H1 (cell line): ENCODE results near the gene FOXL3. TPM values are rescaled to one million over a fixed set of nuclear protein-coding genes. Genes with fewer than 3 reads are reported as not detected.

ENCODE experiments used
- CTCF ChIA-PET: fragments of 300-600 bp; sonication (Branson Sonifier 250); formaldehyde crosslinking; loops from one replicate; lab custom pipeline; 2021; ENCODE audit not compliant: partially characterized antibody; lab: Charles Lee
- POLR2A ChIA-PET: fragments of 300-600 bp; sonication (Branson Sonifier 250); formaldehyde crosslinking; loops from one replicate; lab custom pipeline; 2021; ENCODE audit warnings: inconsistent platforms; ENCODE audit not compliant: partially characterized antibody; lab: Charles Lee
- DNase-seq, 2 experiments: peaks; one replicate each; pipeline versions ENCODE4 v3.0.0 to v3.0.0-alpha.2; 2010 to 2022; ENCODE audit warnings: low spot score in 2 of 2, low read depth in 1 of 2, mixed read lengths in 1 of 2
- FAIRE-seq: peaks from 2 replicates; lab custom pipeline; 2011; peaks lifted over from hg19 to GRCh38; lab: Jason Lieb, UNC
- H2AFZ ChIP-seq: 2 replicates; pipeline ENCODE4 v1.8.1; 2012; ENCODE audit warnings: low read length, inconsistent platforms
- H2AK5ac ChIP-seq: 2 replicates; pipeline ENCODE4 v1.6.1; 2013; ENCODE audit warnings: low read depth, low read length
- H2BK120ac ChIP-seq: replicated peaks from 2 replicates; pipeline ENCODE3; 2013; ENCODE audit warnings: low read depth, low read length, inconsistent platforms
- H2BK12ac ChIP-seq: 2 replicates; pipeline ENCODE4 v1.6.1; 2013; ENCODE audit warnings: low read depth, low read length
- H2BK15ac ChIP-seq: 2 replicates; pipeline ENCODE4 v1.6.1; 2013; ENCODE audit warnings: low read length
- H2BK20ac ChIP-seq: 2 replicates; pipeline ENCODE4 v1.6.1; 2013; ENCODE audit warnings: low read length
- H2BK5ac ChIP-seq: 2 replicates; pipeline ENCODE4 v1.6.1; 2013; ENCODE audit warnings: low read depth, low read length
- H3K14ac ChIP-seq: 2 replicates; pipeline ENCODE4 v1.6.1; 2013; ENCODE audit warnings: inconsistent platforms; ENCODE audit not compliant: insufficient read length
- H3K18ac ChIP-seq: 2 replicates; pipeline ENCODE4 v1.6.1; 2013; ENCODE audit warnings: low read length; ENCODE audit errors: extremely low read depth
- H3K23ac ChIP-seq: 2 replicates; pipeline ENCODE4 v1.6.1; 2013; ENCODE audit warnings: inconsistent platforms; ENCODE audit not compliant: insufficient read length
- H3K23me2 ChIP-seq: 2 replicates; pipeline ENCODE4 v1.6.1; 2013; ENCODE audit warnings: low read depth, low read length
- H3K27ac ChIP-seq: 2 replicates; pipeline ENCODE4 v1.6.1; 2011; ENCODE audit warnings: low read depth, low read length, inconsistent platforms
- H3K27me3 ChIP-seq, 4 experiments: replicated peaks in 1 of 4; 1 replicate in 1 of 4; 2 replicates in 3 of 4; pipeline versions ENCODE4 v1.6.1 to v1.8.1; 2011 to 2013; ENCODE audit warnings: low read length in 3 of 4, mild to moderate bottlenecking in 3 of 4, inconsistent platforms in 2 of 4, mixed read lengths in 2 of 4, moderate library complexity in 1 of 4; ENCODE audit not compliant: control insufficient read depth in 3 of 4, insufficient read depth in 3 of 4; ENCODE audit errors: extremely low read depth in 1 of 4
- H3K36me3 ChIP-seq, 4 experiments: 2 replicates each; pipeline versions ENCODE4 v1.6.1 to v1.8.1; 2011 to 2013; ENCODE audit warnings: mild to moderate bottlenecking in 4 of 4, low read length in 3 of 4, moderate library complexity in 2 of 4, control low read depth in 1 of 4, inconsistent platforms in 1 of 4; ENCODE audit not compliant: insufficient read depth in 4 of 4, control insufficient read depth in 2 of 4
- H3K4ac ChIP-seq: replicated peaks from 2 replicates; pipeline ENCODE3; 2013; ENCODE audit warnings: low read length, low read depth, mixed read lengths, inconsistent platforms; ENCODE audit not compliant: insufficient read length
- H3K4me1 ChIP-seq, 4 experiments: replicated peaks in 1 of 4; 1 replicate in 1 of 4; 2 replicates in 3 of 4; pipeline versions ENCODE4 v1.6.1 to v1.8.1; 2011 to 2013; ENCODE audit warnings: low read length in 3 of 4, inconsistent platforms in 2 of 4, mixed read lengths in 1 of 4; ENCODE audit not compliant: insufficient read depth in 4 of 4, control insufficient read depth in 3 of 4
- H3K4me2 ChIP-seq, 2 experiments: 2 replicates each; pipeline versions ENCODE4 v1.6.1 to v1.8.1; 2011 to 2013; ENCODE audit warnings: low read depth in 2 of 2, low read length in 2 of 2, control low read depth in 1 of 2, inconsistent platforms in 1 of 2, mild to moderate bottlenecking in 1 of 2; ENCODE audit not compliant: insufficient read depth in 1 of 2
- H3K4me3 ChIP-seq, 4 experiments: fragments of 200-600, 300-600 bp in 1 of 4; sonication (generic), shearing (Covaris generic), sonication (Bioruptor Twin) in 1 of 4; 2 replicates each; pipeline versions ENCODE4 v1.5.1 to v1.8.1; 2011 to 2016; ENCODE audit warnings: low read length in 4 of 4, low read depth in 3 of 4, control low read depth in 2 of 4, inconsistent platforms in 2 of 4, mild to moderate bottlenecking in 2 of 4, mixed read lengths in 1 of 4, moderate library complexity in 1 of 4; ENCODE audit not compliant: insufficient read depth in 2 of 4; ENCODE audit errors: extremely low read depth in 1 of 4
- H3K56ac ChIP-seq: replicated peaks from 2 replicates; pipeline ENCODE3; 2013; ENCODE audit warnings: low read depth, mild to moderate bottlenecking, mixed read lengths, low read length, inconsistent platforms; ENCODE audit not compliant: insufficient read length
- H3K79me1 ChIP-seq: 2 replicates; pipeline ENCODE4 v1.6.1; 2013; ENCODE audit warnings: low read depth, low read length, control low read depth
- H3K79me2 ChIP-seq, 2 experiments: 2 replicates each; pipeline versions ENCODE4 v1.6.1 to v1.8.1; 2012 to 2013; ENCODE audit warnings: low read length in 2 of 2, mild to moderate bottlenecking in 2 of 2, inconsistent platforms in 1 of 2; ENCODE audit not compliant: insufficient read depth in 2 of 2, control insufficient read depth in 1 of 2
- H3K9ac ChIP-seq, 4 experiments: replicated peaks in 1 of 4; 1 replicate in 1 of 4; 2 replicates in 3 of 4; pipeline versions ENCODE4 v1.6.1 to v1.8.1; 2011 to 2013; ENCODE audit warnings: low read depth in 3 of 4, low read length in 3 of 4, control low read depth in 2 of 4, mild to moderate bottlenecking in 2 of 4, moderate library complexity in 2 of 4, inconsistent platforms in 1 of 4; ENCODE audit errors: extremely low read depth in 1 of 4
- H3K9me3 ChIP-seq, 2 experiments: 2 replicates each; pipeline versions ENCODE4 v1.6.1 to v1.8.1; 2012 to 2013; ENCODE audit warnings: mild to moderate bottlenecking in 2 of 2, moderate library complexity in 2 of 2, control low read depth in 1 of 2, inconsistent platforms in 1 of 2, low read depth in 1 of 2, low read length in 1 of 2, mixed read lengths in 1 of 2; ENCODE audit not compliant: insufficient read depth in 2 of 2
- H4K20me1 ChIP-seq, 2 experiments: replicated peaks in 1 of 2; 2 replicates each; pipeline versions ENCODE3 to v1.8.1; 2011 to 2013; ENCODE audit warnings: inconsistent platforms in 2 of 2, low read length in 2 of 2, mild to moderate bottlenecking in 1 of 2; ENCODE audit not compliant: insufficient read depth in 2 of 2, control insufficient read depth in 1 of 2
- H4K5ac ChIP-seq: 2 replicates; pipeline ENCODE4 v1.6.1; 2013; ENCODE audit warnings: low read length, low read depth, mixed read lengths, inconsistent platforms; ENCODE audit not compliant: insufficient read length
- H4K8ac ChIP-seq: 2 replicates; pipeline ENCODE4 v1.8.0; 2013; ENCODE audit warnings: mild to moderate bottlenecking, moderate library complexity, low read length, inconsistent platforms; ENCODE audit not compliant: insufficient read depth; ENCODE audit errors: extremely low read depth
- H4K91ac ChIP-seq: replicated peaks from 2 replicates; pipeline ENCODE3; 2013; ENCODE audit warnings: low read length, mixed read lengths, inconsistent platforms; ENCODE audit not compliant: insufficient read length
- ASH2L ChIP-seq: fragments of 200-600, 300-600 bp; sonication (generic); IDR thresholded peaks from one replicate; pipeline ENCODE4 v1.7.1; 2017; ENCODE audit warnings: low read length
- CTBP2 ChIP-seq: IDR thresholded peaks from 2 replicates; pipeline ENCODE4 v1.7.0; 2011; ENCODE audit warnings: borderline replicate concordance, mild to moderate bottlenecking, moderate library complexity, mixed read lengths, low read length; ENCODE audit not compliant: insufficient read depth, insufficient read length
- POLR2AphosphoS5 ChIP-seq: IDR thresholded peaks from 2 replicates; pipeline ENCODE4 v1.6.1; 2011; ENCODE audit warnings: low read depth, low read length
- RAD21 ChIP-seq, 2 experiments: IDR thresholded peaks in 1 of 2; conservative IDR thresholded peaks in 1 of 2; 2 replicates each; pipeline ENCODE4 v1.6.1; 2011; ENCODE audit warnings: low read depth in 2 of 2, low read length in 2 of 2, improper control_type of control experiment in 1 of 2, inconsistent platforms in 1 of 2, mild to moderate bottlenecking in 1 of 2, moderate library complexity in 1 of 2
- RFX5 ChIP-seq: IDR thresholded peaks from 2 replicates; pipeline ENCODE4 v1.6.1; 2011; ENCODE audit warnings: low read depth, low read length, improper control_type of control experiment, borderline replicate concordance
- SAP30 ChIP-seq: fragments of 300-600 bp; sonication (generic); IDR thresholded peaks from 2 replicates; pipeline ENCODE4 v1.7.1; 2012; ENCODE audit warnings: low read length, moderate library complexity, mild to moderate bottlenecking, inconsistent platforms; ENCODE audit not compliant: insufficient read depth, insufficient replicate concordance
- SIN3A ChIP-seq, 2 experiments: IDR thresholded peaks in 1 of 2; conservative IDR thresholded peaks in 1 of 2; 2 replicates each; pipeline ENCODE4 v1.6.1; 2011 to 2012; ENCODE audit warnings: low read length in 2 of 2, improper control_type of control experiment in 1 of 2, low read depth in 1 of 2, mild to moderate bottlenecking in 1 of 2
- SRF ChIP-seq: IDR thresholded peaks from 2 replicates; pipeline ENCODE4 v1.6.1; 2011; ENCODE audit warnings: mild to moderate bottlenecking, low read depth, low read length, moderate library complexity
- TEAD4 ChIP-seq: IDR thresholded peaks from 2 replicates; pipeline ENCODE4 v1.6.1; 2012; ENCODE audit warnings: low read depth, low read length, inconsistent platforms, mixed read lengths
- WGBS, 2 experiments: shearing (Covaris generic) in 1 of 2; methylation state at CpG; one replicate each; pipeline versions ENCODE4 v1.1.6 to v1.1.7; 2013 to 2015; ENCODE audit warnings: low lambda C conversion rate in 2 of 2, mixed read lengths in 2 of 2, inconsistent platforms in 1 of 2, low coverage in 1 of 2, missing lambda C conversion rate in 1 of 2; ENCODE audit not compliant: insufficient replicate concordance in 2 of 2, insufficient coverage in 1 of 2, insufficient read length in 1 of 2; ENCODE audit errors: extremely low coverage in 1 of 2, missing lambda C conversion rate in 1 of 2; 5-methylcytosine and 5-hydroxymethylcytosine counted together
- polyA plus RNA-seq, 7 experiments: library from polyadenylated mRNA; depleted of rRNA in 3 of 7; stranded (reverse) in 5 of 7; unstranded in 2 of 7; fragments of >200 nt in 5 of 7; fragments of 200-250 nt in 2 of 7; gene quantifications; 1 replicate in 5 of 7; 2 replicates in 1 of 7; 4 replicates in 1 of 7; pipeline versions ENCODE4 v1.2.1 to v1.2.3, GENCODE V29; 2011 to 2013; ENCODE audit warnings: missing spikeins in 2 of 7, mixed read lengths in 2 of 7
- total RNA-seq: library from RNA; stranded (reverse); fragmentation: NEBNext Ultra II Directional; extraction: Animal tissue kit (Norgen Biotek cat#: 25700); gene quantifications from 2 replicates; pipeline ENCODE4 v1.2.1, GENCODE V29; 2021

FOXL3 gene
- total and polyA plus RNA-seq, 2 of the 8 experiments (the other 6 are each of a cell fraction or from before 2014, with no cell fraction given) = not detected

GRCh38 chr7:317643-318405 is 27.9 kb downstream of the FOXL3 start:
- FAIRE-seq (no peak), DNase-seq (no peak)
- Histone ChIP-seq H3K23me2 (no peaks in the 10 kb centered on the region; the same call in 1 of the 2 replicates), H4K5ac (no peak overlapping the region), H3K27me3 (peaks cover 0 to 2% (median under 1%) of the 10 kb centered on the region in 4 experiments; a peak in 1 of 7 replicates), H3K18ac (no peak overlapping the region), H2AK5ac (no peak overlapping the region), H4K91ac (no peak overlapping the region), H3K36me3 (no peaks in the 10 kb centered on the region), H3K27ac (no peak overlapping the region), H4K20me1 (no peaks in the 10 kb centered on the region), H2BK20ac (no peak overlapping the region), H3K14ac (no peak overlapping the region), H2AFZ (no peak overlapping the region), H3K4me1 (peaks cover 0 to 6% (median 1%) of the 10 kb centered on the region in 4 experiments; a peak in 4 of 7 replicates), H4K8ac (no peak overlapping the region), H3K56ac (no peak overlapping the region), H3K4me2 (no peak overlapping the region), H3K79me2 (no peaks in the 10 kb centered on the region), H3K23ac (no peak overlapping the region), H2BK12ac (no peak overlapping the region), H2BK120ac (no peak overlapping the region), H3K9me3 (peaks cover 0 to 2% of the 10 kb centered on the region in 2 experiments; a peak in 1 of 4 replicates), H2BK15ac (no peak overlapping the region), H3K4me3 (no peak overlapping the region), H3K79me1 (no peaks in the 10 kb centered on the region), H3K4ac (no peak overlapping the region), H3K9ac (no peak overlapping the region), H2BK5ac (no peak overlapping the region)
- CTCF ChIA-PET = interaction anchor here (0.6 to 2.4 kb wide), 6 partner anchors 284 to 469 kb away, joined by 3 to 6 read pairs (median 3); no protein-coding TSS in a partner anchor
- POLR2A ChIA-PET = no interaction called here
- 89% methylated on average over 26 of the region's 27 CpGs; no CpG with 5 or more reads in 1 of the 2 experiments for WGBS, 2 experiments
- TF ChIP-seq SRF = no peak
- TF ChIP-seq RAD21 (IDR thresholded peaks at IDR 0.05 in 1 of 2, conservative IDR thresholded peaks at IDR 0.05 in 1 of 2; ENCODE audit: low read depth in 2 of 2, low read length in 2 of 2) = no peak
- TF ChIP-seq SAP30 = no peak
- no peak for TF ChIP-seq CTBP2
- TF ChIP-seq POLR2AphosphoS5 = no peak
- TF ChIP-seq ASH2L = no peak
- no peak for TF ChIP-seq SIN3A (conservative IDR thresholded peaks at IDR 0.05 in 1 of 2, IDR thresholded peaks at IDR 0.05 in 1 of 2; ENCODE audit: low read depth in 1 of 2, low read length in 2 of 2)
- TF ChIP-seq RFX5 = no peak
- TF ChIP-seq TEAD4 = no peak
